Spleen (tissue), 11 donors: ENCODE measurements around the gene SH2D2A. TPM values are rescaled to one million over a fixed set of nuclear protein-coding genes. Genes with fewer than 3 reads are reported as not detected.

ENCODE experiments used
- DNase-seq: peaks from one replicate; pipeline ENCODE4 v3.0.0-alpha.2; 2020
- H3K27ac ChIP-seq, 8 donors: fragments of 200-600 bp; sonication (generic) in 7 of 8; 1 replicate in 4 of 8; 2 replicates in 4 of 8; pipeline versions ENCODE4 v1.5.0 to v1.8.0; 2016 to 2021; ENCODE audit warnings: inconsistent platforms in 4 of 8, mild to moderate bottlenecking in 4 of 8, moderate library complexity in 1 of 8
- H3K27me3 ChIP-seq, 7 donors: fragments of 200-600 bp; sonication (generic) in 6 of 7; replicated peaks in 1 of 7; 1 replicate in 4 of 7; 2 replicates in 3 of 7; pipeline versions ENCODE4 v1.5.0 to v1.8.0; 2016 to 2021; ENCODE audit warnings: inconsistent platforms in 3 of 7, mild to moderate bottlenecking in 1 of 7
- H3K36me3 ChIP-seq, 6 donors: fragments of 200-600 bp; sonication (generic) in 5 of 6; 1 replicate in 4 of 6; 2 replicates in 2 of 6; pipeline versions ENCODE4 v1.5.0 to v1.8.0; 2016 to 2021; ENCODE audit warnings: inconsistent platforms in 2 of 6
- H3K4me1 ChIP-seq, 6 donors: fragments of 200-600 bp; sonication (generic) in 5 of 6; 1 replicate in 3 of 6; 2 replicates in 3 of 6; pipeline versions ENCODE4 v1.5.0 to v1.8.0; 2016 to 2021; ENCODE audit warnings: inconsistent platforms in 3 of 6
- H3K4me3 ChIP-seq, 8 donors: fragments of 200-600 bp; sonication (generic) in 7 of 8; 1 replicate in 4 of 8; 2 replicates in 4 of 8; pipeline versions ENCODE4 v1.5.0 to v1.8.0; 2016 to 2021; ENCODE audit warnings: inconsistent platforms in 4 of 8, mild to moderate bottlenecking in 4 of 8, moderate library complexity in 2 of 8
- H3K9me3 ChIP-seq, 8 donors: fragments of 200-600 bp; sonication (generic) in 7 of 8; 1 replicate in 4 of 8; 2 replicates in 4 of 8; pipeline versions ENCODE4 v1.5.0 to v1.8.0; 2016 to 2021; ENCODE audit warnings: inconsistent platforms in 4 of 8
- CTCF ChIP-seq, 11 experiments: fragments of 200-600 bp in 7 of 11; fragments of 450-650 bp in 4 of 11; sonication (generic) in 4 of 11; IDR thresholded peaks in 8 of 11; conservative IDR thresholded peaks in 3 of 11; 1 replicate in 7 of 11; 2 replicates in 4 of 11; pipeline versions ENCODE4 v1.4.0 to v1.8.0; 2016 to 2021; ENCODE audit warnings: antibody characterized with exemption in 11 of 11, inconsistent platforms in 4 of 11, mild to moderate bottlenecking in 1 of 11
- POLR2A ChIP-seq, 3 donors: fragments of 450-650 bp; IDR thresholded peaks; one replicate each; pipeline ENCODE4 v1.5.1; 2017; ENCODE audit warnings: antibody characterized with exemption in 3 of 3, mild to moderate bottlenecking in 1 of 3
- POLR2AphosphoS5 ChIP-seq, 3 donors: sonication (generic); formaldehyde crosslinking; IDR thresholded peaks; one replicate each; pipeline ENCODE4 v1.5.1; 2017; ENCODE audit warnings: antibody characterized with exemption in 3 of 3
- WGBS, 5 donors: extraction: QIAGEN DNeasy Blood & Tissue Kit in 3 of 5; methylation state at CpG; one replicate each; pipeline versions ENCODE4 v1.1.5 to v1.1.7; 2013 to 2018; 5-methylcytosine and 5-hydroxymethylcytosine counted together
- intact Hi-C: fragments of 100-400 bp; cut with DNase I; formaldehyde crosslinking; loops from one replicate; pipeline ENCODE4 v1.15.0; 2023; ENCODE audit warnings: low total_unique reads
- polyA plus RNA-seq, 3 donors: library from polyadenylated mRNA; stranded (reverse); fragments of 200-250 nt; gene quantifications; one replicate each; pipeline ENCODE4 v1.2.1, GENCODE V29; 2013
- total RNA-seq, 7 donors: library from RNA; depleted of rRNA in 3 of 7; stranded (reverse); fragments of >200 nt in 3 of 7; fragmentation: NEBNext Ultra II Directional in 4 of 7; extraction: Animal tissue kit (Norgen Biotek cat#: 25700) in 4 of 7; gene quantifications; one replicate each; pipeline versions ENCODE4 v1.1.0 to v1.2.1, GENCODE V29; 2016 to 2021
- donor health status: healthy with polysubstance abuse.
- donor health status: DM: no; HTN: no; CAD: no; lungs with moderate emphysema.
- donor health status: DM: no; HTN: no; CAD: no.
- donor health status: Bipolar disorder and iron deficiency.
- donor health status: healthy.
- donor health status: DM: no; HTN: no; CAD: no.
- donor health status: DM: yes; HTN: yes; CAD: no.

The SH2D2A gene
- total and polyA plus RNA-seq, 10 donors, result 3.6 to 22.1 (median 12.4) TPM

GRCh38 chr1:156806512-156807440, 9.9 kb downstream of the SH2D2A start:
- Histone ChIP-seq H3K9me3 (no peaks in the 10 kb centered on the region), H3K36me3 (peaks cover 0 to 31% (median 4%) of the 10 kb centered on the region in 6 donors), H3K4me3 (no peak overlapping the region), H3K27ac (peak overlapping the region in 1 of 8 donors; percentile 18), H3K27me3 (no peaks in the 10 kb centered on the region), H3K4me1 (peaks cover 0 to 47% (median 12%) of the 10 kb centered on the region in 6 donors)
- TF ChIP-seq POLR2AphosphoS5 (IDR thresholded peaks at IDR 0.05), result peak in 1 of 3 donors; percentile 31
- no peak for TF ChIP-seq POLR2A (IDR thresholded peaks at IDR 0.05)
- WGBS, 5 donors, result 79 to 89% (median 86%) methylated on average over 6 to 7 of the region's 7 CpGs
- no peak for DNase-seq
- intact Hi-C loops, result loop anchor here (10.0 kb wide), 1 partner anchor 48 kb away; the partner anchor contains the start of gene INSRR

DNA sequence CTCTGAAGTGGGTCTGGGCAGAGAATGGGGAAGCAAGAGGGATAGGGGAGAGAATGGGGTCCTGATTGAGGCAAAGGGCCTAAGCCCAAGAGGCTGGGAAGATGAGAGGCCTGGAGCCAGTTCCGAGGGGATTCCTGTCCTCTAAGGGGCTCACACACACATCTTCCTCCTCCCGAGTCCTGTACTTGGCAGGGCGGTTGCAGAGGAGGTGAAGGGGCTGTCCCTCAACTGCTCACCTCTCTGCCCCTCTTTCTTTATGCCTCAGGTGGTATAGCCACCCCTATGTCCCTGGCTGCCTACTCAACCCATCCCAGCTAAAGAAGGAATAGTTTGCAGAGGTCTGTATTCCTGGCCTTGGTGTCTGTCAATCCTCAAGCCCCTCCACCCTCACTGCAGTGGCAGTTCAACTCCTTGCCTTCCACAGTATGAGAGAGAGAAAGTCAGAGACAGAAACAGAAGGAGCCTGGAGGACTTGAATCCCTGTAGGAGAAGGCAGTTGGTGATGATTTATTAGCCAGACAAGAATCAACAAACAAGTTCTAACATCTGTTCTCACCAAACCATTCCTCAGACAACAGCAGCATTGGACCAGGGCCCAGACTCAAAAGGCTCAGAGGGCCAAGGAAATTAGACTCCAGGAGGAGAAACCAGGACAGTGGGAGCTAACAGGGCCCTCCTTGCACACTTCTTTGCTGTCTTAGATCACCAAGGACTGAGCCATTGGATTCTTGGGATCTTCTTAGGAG, 10.7 kb downstream of the SH2D2A start:
- 76 to 94% (median 89%) methylated on average over 3 of the region's 3 CpGs for WGBS, 5 donors
- intact Hi-C loops, result loop anchor here (10.0 kb wide), 1 partner anchor 49 kb away; the partner anchor contains the start of gene INSRR

GRCh38 chr1:156804572-156805243, 11.9 kb downstream of the SH2D2A start:
- no peak for DNase-seq
- Histone ChIP-seq H3K27me3 (no peaks in the 10 kb centered on the region), H3K4me3 (no peak overlapping the region), H3K27ac (peak overlapping the region in 2 of 8 donors; percentile 33 to 40), H3K4me1 (peaks cover 0 to 54% (median 13%) of the 10 kb centered on the region in 6 donors), H3K36me3 (peaks cover 0 to 49% (median 22%) of the 10 kb centered on the region in 6 donors), H3K9me3 (no peaks in the 10 kb centered on the region)
- 47 to 65% (median 62%) methylated on average over 6 of the region's 6 CpGs for WGBS, 5 donors
- intact Hi-C loops, result loop anchor here (10.0 kb wide), 1 partner anchor 50 kb away; the partner anchor contains the start of gene INSRR
- TF ChIP-seq CTCF (IDR thresholded peaks at IDR 0.05 in 8 of 11, conservative IDR thresholded peaks at IDR 0.05 in 3 of 11) (no peak), POLR2AphosphoS5 (IDR thresholded peaks at IDR 0.05) (no peak), POLR2A (IDR thresholded peaks at IDR 0.05) (no peak)

More for the DNA sequence above, 10.7 kb downstream of the SH2D2A start:
- DNase-seq, result no peak
- Histone ChIP-seq H3K9me3 (no peaks in the 10 kb centered on the region), H3K4me1 (peaks cover 0 to 54% (median 13%) of the 10 kb centered on the region in 6 donors), H3K27ac (peak overlapping the region in 1 of 8 donors; percentile 18), H3K27me3 (no peaks in the 10 kb centered on the region), H3K4me3 (no peak overlapping the region), H3K36me3 (peaks cover 0 to 40% (median 11%) of the 10 kb centered on the region in 6 donors)
- TF ChIP-seq POLR2AphosphoS5 (IDR thresholded peaks at IDR 0.05), result peak in 1 of 3 donors; percentile 2
- no peak for TF ChIP-seq CTCF (IDR thresholded peaks at IDR 0.05 in 8 of 11, conservative IDR thresholded peaks at IDR 0.05 in 3 of 11)

- TF ChIP-seq CTCF (IDR thresholded peaks at IDR 0.05 in 8 of 11, conservative IDR thresholded peaks at IDR 0.05 in 3 of 11), result no peak
- TF ChIP-seq POLR2A (IDR thresholded peaks at IDR 0.05), result no peak
- no peak for TF ChIP-seq POLR2AphosphoS5 (IDR thresholded peaks at IDR 0.05)
- WGBS, 5 donors, result 75 to 79% (median 77%) methylated on average over 3 of the region's 3 CpGs
- H3K9me3 ChIP-seq, result no peaks in the 10 kb centered on the region
- H3K4me3 ChIP-seq, result no peak overlapping the region
- DNase-seq, result no peak
- H3K27ac ChIP-seq, result peak overlapping the region in 2 of 8 donors; percentile 33 to 40
- H3K27me3 ChIP-seq, result no peaks in the 10 kb centered on the region
- intact Hi-C loops, result loop anchor here (10.0 kb wide), 1 partner anchor 51 kb away; the partner anchor contains the start of gene INSRR
- H3K36me3 ChIP-seq, result peaks cover 0 to 54% (median 28%) of the 10 kb centered on the region in 6 donors
- H3K4me1 ChIP-seq, result peaks cover 0 to 54% (median 13%) of the 10 kb centered on the region in 6 donors
These were observed 12.6 kb downstream of the SH2D2A start for GRCh38 chr1:156804026-156804425.
